ENCODE data around the gene ID4. TPM values are rescaled to one million over a fixed set of nuclear protein-coding genes. Genes with fewer than 3 reads are reported as not detected.

The ID4 gene, protein sequence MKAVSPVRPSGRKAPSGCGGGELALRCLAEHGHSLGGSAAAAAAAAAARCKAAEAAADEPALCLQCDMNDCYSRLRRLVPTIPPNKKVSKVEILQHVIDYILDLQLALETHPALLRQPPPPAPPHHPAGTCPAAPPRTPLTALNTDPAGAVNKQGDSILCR
- 16.1 and 71.5 TPM in 2 replicates for total RNA-seq

DNA sequence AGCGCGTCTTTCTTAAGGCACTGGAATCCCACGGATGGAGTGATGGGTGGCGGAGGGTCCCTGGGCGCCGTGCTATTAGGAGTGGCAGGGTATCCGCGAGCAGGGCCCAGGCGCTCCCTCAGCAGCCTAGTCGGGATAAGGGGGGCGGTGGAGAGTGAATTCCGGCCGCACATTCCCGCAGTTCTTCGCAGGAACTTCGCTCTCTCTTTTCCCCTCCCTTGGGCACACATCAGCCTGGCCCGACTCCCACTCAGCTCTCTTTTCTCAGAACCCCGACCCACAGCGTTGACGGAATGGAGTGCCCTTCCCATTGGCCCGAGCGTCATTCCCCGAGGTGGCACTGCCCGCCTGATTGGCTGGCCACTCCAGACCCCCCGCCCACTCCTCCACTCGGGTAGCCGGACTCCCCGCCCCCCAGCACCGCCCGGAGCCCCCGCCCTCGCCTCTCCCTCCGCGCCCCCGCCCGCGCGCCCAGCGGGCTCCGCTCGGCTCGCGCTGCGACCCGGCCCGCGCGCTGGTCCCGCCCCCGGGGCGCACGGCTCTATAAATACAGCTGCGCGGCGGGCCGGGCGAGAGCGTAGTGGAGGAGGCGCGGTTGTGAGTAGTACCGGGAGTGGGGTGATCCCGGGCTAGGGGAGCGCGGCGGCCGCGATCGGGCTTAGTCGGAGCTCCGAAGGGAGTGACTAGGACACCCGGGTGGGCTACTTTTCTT, at the start of gene ID4:
TSS of gene ID4 (plus strand) at position 572 of the 712 bp plus-strand sequence. CDS start 385 bp downstream, outside the sequence.

Measured in placental epithelial cell (primary cell).